ENCODE results near the gene SPTAN1. TPM values are rescaled to one million over a fixed set of nuclear protein-coding genes. Genes with fewer than 3 reads are reported as not detected.

The SPTAN1 gene
- polyA plus RNA-seq, 1 donor from 2014 or later, result 287 TPM

DNA sequence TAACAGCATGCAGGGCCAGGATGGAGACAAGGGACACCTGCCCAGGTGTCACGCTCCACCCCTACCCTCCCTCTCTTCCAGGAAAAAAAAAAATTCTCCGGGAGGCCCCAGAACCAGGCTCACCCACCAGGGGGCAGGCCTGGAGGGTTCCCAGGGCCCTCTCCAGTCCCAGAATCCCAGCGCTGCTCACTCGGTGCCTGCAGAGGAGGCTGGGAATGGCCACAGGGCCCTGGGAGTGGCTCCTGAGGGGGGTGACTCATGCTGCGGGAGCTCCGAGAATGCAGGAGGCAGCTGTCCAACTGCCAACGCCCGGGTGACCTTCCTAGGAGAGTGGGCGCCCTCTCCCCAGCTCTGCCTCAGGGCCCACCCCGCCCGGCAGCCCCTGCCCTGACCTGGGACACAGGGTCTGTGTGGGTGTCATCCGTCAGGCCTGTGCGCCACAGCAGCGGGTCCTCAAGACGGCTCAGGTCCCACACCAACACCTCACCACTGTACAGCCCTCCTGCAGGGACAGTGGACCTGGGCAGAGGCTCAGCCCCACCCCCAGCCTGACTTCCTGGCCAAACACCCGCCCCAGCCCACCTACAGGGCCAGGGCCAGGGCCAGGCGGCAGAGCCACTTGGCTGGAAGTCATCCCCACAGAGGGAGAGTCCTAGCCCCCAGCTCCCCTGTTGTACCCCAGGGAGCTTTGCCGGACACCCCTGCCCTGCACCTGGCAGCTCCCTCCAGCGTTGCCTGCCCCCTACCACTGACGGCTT is 83.1 kb downstream of the SPTAN1 start:
- no peak overlapping the region for H3K4me3 ChIP-seq (ENCODE audit: low read length)
- no peak for TF ChIP-seq RAD21 (conservative IDR thresholded peaks at IDR 0.05)
- TF ChIP-seq MXI1 (conservative IDR thresholded peaks at IDR 0.05; ENCODE audit: poor library complexity, severe bottlenecking), result no peak
- TF ChIP-seq TAF1 (IDR thresholded peaks at IDR 0.05; ENCODE audit: low read depth), result no peak
- no peak for TF ChIP-seq EP300 (conservative IDR thresholded peaks at IDR 0.05; ENCODE audit: poor library complexity, severe bottlenecking)
- TF ChIP-seq, protein P1, sequence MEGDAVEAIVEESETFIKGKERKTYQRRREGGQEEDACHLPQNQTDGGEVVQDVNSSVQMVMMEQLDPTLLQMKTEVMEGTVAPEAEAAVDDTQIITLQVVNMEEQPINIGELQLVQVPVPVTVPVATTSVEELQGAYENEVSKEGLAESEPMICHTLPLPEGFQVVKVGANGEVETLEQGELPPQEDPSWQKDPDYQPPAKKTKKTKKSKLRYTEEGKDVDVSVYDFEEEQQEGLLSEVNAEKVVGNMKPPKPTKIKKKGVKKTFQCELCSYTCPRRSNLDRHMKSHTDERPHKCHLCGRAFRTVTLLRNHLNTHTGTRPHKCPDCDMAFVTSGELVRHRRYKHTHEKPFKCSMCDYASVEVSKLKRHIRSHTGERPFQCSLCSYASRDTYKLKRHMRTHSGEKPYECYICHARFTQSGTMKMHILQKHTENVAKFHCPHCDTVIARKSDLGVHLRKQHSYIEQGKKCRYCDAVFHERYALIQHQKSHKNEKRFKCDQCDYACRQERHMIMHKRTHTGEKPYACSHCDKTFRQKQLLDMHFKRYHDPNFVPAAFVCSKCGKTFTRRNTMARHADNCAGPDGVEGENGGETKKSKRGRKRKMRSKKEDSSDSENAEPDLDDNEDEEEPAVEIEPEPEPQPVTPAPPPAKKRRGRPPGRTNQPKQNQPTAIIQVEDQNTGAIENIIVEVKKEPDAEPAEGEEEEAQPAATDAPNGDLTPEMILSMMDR (IDR thresholded peaks at IDR 0.05; ENCODE audit: poor library complexity, severe bottlenecking), result peak; percentile 20
- TF ChIP-seq, protein P2, sequence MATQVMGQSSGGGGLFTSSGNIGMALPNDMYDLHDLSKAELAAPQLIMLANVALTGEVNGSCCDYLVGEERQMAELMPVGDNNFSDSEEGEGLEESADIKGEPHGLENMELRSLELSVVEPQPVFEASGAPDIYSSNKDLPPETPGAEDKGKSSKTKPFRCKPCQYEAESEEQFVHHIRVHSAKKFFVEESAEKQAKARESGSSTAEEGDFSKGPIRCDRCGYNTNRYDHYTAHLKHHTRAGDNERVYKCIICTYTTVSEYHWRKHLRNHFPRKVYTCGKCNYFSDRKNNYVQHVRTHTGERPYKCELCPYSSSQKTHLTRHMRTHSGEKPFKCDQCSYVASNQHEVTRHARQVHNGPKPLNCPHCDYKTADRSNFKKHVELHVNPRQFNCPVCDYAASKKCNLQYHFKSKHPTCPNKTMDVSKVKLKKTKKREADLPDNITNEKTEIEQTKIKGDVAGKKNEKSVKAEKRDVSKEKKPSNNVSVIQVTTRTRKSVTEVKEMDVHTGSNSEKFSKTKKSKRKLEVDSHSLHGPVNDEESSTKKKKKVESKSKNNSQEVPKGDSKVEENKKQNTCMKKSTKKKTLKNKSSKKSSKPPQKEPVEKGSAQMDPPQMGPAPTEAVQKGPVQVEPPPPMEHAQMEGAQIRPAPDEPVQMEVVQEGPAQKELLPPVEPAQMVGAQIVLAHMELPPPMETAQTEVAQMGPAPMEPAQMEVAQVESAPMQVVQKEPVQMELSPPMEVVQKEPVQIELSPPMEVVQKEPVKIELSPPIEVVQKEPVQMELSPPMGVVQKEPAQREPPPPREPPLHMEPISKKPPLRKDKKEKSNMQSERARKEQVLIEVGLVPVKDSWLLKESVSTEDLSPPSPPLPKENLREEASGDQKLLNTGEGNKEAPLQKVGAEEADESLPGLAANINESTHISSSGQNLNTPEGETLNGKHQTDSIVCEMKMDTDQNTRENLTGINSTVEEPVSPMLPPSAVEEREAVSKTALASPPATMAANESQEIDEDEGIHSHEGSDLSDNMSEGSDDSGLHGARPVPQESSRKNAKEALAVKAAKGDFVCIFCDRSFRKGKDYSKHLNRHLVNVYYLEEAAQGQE (IDR thresholded peaks at IDR 0.05; ENCODE audit: borderline replicate concordance), result no peak
- TF ChIP-seq EZH2 (IDR thresholded peaks at IDR 0.05; ENCODE audit: borderline replicate concordance, insufficient read depth, low read length, poor library complexity, severe bottlenecking), result no peak
- TF ChIP-seq SMC3 (conservative IDR thresholded peaks at IDR 0.05; ENCODE audit: poor library complexity), result peak; percentile 24
- no peak for TF ChIP-seq POLR2AphosphoS5 (IDR thresholded peaks at IDR 0.05)
- no peaks in the 10 kb centered on the region for H3K9me2 ChIP-seq (ENCODE audit: insufficient read depth, low read length)
- no peaks in the 10 kb centered on the region for H3K27me3 ChIP-seq (ENCODE audit: insufficient read depth, low read depth, low read length)
- H2AFZ ChIP-seq (ENCODE audit: low read depth, low read length), result no peak overlapping the region
- no peak overlapping the region for H3K9ac ChIP-seq (ENCODE audit: low read length)
- H3K36me3 ChIP-seq (ENCODE audit: insufficient read depth, low read length), result peaks cover 6% of the 10 kb centered on the region
- no peaks in the 10 kb centered on the region for H4K20me1 ChIP-seq (ENCODE audit: insufficient read depth)
- H3K27ac ChIP-seq (ENCODE audit: low read length), result no peak overlapping the region
- H3K9me3 ChIP-seq (ENCODE audit: low read length), result no peaks in the 10 kb centered on the region
- no peaks in the 10 kb centered on the region for H3K79me2 ChIP-seq (replicated peaks; ENCODE audit: insufficient read depth, low read length)
- H3F3A ChIP-seq (ENCODE audit: insufficient read depth, low read length, poor library complexity, severe bottlenecking), result no peaks in the 10 kb centered on the region
- H3K4me2 ChIP-seq (ENCODE audit: low read length), result no peak overlapping the region

DNA sequence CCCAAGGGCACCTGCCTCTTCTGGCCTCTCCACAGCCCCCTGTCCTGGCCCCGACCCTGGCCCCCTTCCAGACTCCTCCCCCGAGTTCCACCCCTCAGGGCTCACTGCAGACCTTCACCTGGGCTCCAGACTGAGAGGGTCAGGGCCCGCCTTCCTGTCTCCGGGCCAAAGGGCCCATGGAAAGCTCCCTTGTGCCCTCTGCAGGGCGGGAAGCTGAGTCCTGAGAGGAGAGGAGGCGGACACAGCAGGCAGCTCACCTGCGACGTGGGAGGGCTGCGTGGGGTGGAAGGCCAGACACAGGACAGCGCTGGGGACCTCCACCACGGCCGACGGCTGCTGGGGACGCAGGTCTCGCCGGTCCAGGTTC is 83.6 kb downstream of the SPTAN1 start:
- H3K4me2 ChIP-seq (ENCODE audit: low read length), result no peak overlapping the region
- no peak overlapping the region for H3K27ac ChIP-seq (ENCODE audit: low read length)
- no peaks in the 10 kb centered on the region for H3K9me3 ChIP-seq (ENCODE audit: low read length)
- H3K4me3 ChIP-seq (ENCODE audit: low read length), result no peak overlapping the region
- H3K9me2 ChIP-seq (ENCODE audit: insufficient read depth, low read length), result no peaks in the 10 kb centered on the region
- H4K20me1 ChIP-seq (ENCODE audit: insufficient read depth), result no peaks in the 10 kb centered on the region
- TF ChIP-seq EZH2 (IDR thresholded peaks at IDR 0.05; ENCODE audit: borderline replicate concordance, insufficient read depth, low read length, poor library complexity, severe bottlenecking), result no peak
- no peak for TF ChIP-seq POLR2AphosphoS5 (IDR thresholded peaks at IDR 0.05)
- TF ChIP-seq, protein P1 (IDR thresholded peaks at IDR 0.05; ENCODE audit: poor library complexity, severe bottlenecking), result no peak
- TF ChIP-seq EP300 (conservative IDR thresholded peaks at IDR 0.05; ENCODE audit: poor library complexity, severe bottlenecking), result no peak
- no peak for TF ChIP-seq MXI1 (conservative IDR thresholded peaks at IDR 0.05; ENCODE audit: poor library complexity, severe bottlenecking)
- no peak for TF ChIP-seq RAD21 (conservative IDR thresholded peaks at IDR 0.05)
- TF ChIP-seq TAF1 (IDR thresholded peaks at IDR 0.05; ENCODE audit: low read depth), result no peak
- no peak for TF ChIP-seq SMC3 (conservative IDR thresholded peaks at IDR 0.05; ENCODE audit: poor library complexity)
- TF ChIP-seq, protein P2 (IDR thresholded peaks at IDR 0.05; ENCODE audit: borderline replicate concordance), result no peak
- no peaks in the 10 kb centered on the region for H3K79me2 ChIP-seq (replicated peaks; ENCODE audit: insufficient read depth, low read length)
- H2AFZ ChIP-seq (ENCODE audit: low read depth, low read length), result no peak overlapping the region
- H3K36me3 ChIP-seq (ENCODE audit: insufficient read depth, low read length), result peaks cover 6% of the 10 kb centered on the region
- no peaks in the 10 kb centered on the region for H3F3A ChIP-seq (ENCODE audit: insufficient read depth, low read length, poor library complexity, severe bottlenecking)
- H3K27me3 ChIP-seq (ENCODE audit: insufficient read depth, low read depth, low read length), result no peaks in the 10 kb centered on the region
- no peak overlapping the region for H3K9ac ChIP-seq (ENCODE audit: low read length)
